ENCODE results near the gene SRXN1. TPM values are rescaled to one million over a fixed set of nuclear protein-coding genes. Genes with fewer than 3 reads are reported as not detected.

The SRXN1 gene
- total RNA-seq, 1 donor from 2014 or later = 20.8 TPM

DNA sequence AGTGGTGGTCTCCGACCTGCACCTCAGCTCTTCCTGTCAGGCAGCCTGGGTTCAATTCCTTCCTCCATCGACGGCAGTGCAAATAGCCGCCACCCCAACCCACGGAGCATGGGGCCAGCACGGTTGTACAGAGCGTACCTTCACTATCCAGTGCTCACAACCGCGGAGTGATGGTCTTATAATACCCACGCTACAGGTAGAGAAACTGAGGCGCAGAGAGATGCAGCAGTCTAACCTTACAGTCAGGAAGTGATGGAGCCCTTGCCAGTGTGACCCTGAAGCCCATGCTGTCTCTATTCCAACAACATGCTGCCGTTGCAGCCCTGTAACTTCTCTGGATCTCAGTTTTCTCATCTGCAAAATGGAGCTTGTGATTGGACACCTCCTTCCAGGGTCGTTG lies 11.6 kb upstream of the SRXN1 start:
- Mint-ChIP-seq H3K27me3 (ENCODE audit: low read depth) (peaks cover 12% of the 10 kb centered on the region), H3K4me3 (ENCODE audit: unreplicated experiment) (no peak overlapping the region), H3K36me3 (ENCODE audit: low read depth) (no peaks in the 10 kb centered on the region), H3K4me1 (ENCODE audit: low read depth) (peaks cover 11% of the 10 kb centered on the region), H3K9me3 (ENCODE audit: low read depth) (no peaks in the 10 kb centered on the region), H3K27ac (ENCODE audit: unreplicated experiment) (no peak overlapping the region)
- no peak for DNase-seq (ENCODE audit: low spot score)
- TF ChIP-seq, protein P1, sequence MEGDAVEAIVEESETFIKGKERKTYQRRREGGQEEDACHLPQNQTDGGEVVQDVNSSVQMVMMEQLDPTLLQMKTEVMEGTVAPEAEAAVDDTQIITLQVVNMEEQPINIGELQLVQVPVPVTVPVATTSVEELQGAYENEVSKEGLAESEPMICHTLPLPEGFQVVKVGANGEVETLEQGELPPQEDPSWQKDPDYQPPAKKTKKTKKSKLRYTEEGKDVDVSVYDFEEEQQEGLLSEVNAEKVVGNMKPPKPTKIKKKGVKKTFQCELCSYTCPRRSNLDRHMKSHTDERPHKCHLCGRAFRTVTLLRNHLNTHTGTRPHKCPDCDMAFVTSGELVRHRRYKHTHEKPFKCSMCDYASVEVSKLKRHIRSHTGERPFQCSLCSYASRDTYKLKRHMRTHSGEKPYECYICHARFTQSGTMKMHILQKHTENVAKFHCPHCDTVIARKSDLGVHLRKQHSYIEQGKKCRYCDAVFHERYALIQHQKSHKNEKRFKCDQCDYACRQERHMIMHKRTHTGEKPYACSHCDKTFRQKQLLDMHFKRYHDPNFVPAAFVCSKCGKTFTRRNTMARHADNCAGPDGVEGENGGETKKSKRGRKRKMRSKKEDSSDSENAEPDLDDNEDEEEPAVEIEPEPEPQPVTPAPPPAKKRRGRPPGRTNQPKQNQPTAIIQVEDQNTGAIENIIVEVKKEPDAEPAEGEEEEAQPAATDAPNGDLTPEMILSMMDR (IDR thresholded peaks at IDR 0.05) = no peak

DNA sequence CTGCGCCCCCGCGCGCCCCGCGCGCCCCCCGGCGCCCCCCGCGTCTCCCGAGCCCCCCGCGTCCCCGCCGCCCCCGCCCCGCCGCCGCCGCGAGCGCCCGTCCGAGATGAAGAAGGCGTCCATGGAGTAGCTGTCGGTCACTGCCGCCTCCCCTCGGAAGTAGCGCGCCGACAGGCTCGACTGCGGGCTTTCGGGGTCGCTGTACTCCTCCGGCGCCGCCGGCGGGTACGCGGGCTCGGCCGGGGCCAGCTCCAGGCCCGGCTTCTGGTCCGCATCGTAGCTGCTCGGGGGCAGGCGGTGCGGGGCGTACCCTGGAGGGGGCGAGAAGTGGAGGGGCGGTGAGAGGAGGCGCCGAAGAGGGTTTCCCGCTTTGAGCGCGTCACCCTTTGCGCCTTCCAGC lies 11.2 kb upstream of the SRXN1 start:
- no peak overlapping the region for H3K27ac Mint-ChIP-seq (ENCODE audit: unreplicated experiment)
- H3K9me3 Mint-ChIP-seq (ENCODE audit: low read depth) = no peaks in the 10 kb centered on the region
- peaks cover 12% of the 10 kb centered on the region for H3K27me3 Mint-ChIP-seq (ENCODE audit: low read depth)

DNA sequence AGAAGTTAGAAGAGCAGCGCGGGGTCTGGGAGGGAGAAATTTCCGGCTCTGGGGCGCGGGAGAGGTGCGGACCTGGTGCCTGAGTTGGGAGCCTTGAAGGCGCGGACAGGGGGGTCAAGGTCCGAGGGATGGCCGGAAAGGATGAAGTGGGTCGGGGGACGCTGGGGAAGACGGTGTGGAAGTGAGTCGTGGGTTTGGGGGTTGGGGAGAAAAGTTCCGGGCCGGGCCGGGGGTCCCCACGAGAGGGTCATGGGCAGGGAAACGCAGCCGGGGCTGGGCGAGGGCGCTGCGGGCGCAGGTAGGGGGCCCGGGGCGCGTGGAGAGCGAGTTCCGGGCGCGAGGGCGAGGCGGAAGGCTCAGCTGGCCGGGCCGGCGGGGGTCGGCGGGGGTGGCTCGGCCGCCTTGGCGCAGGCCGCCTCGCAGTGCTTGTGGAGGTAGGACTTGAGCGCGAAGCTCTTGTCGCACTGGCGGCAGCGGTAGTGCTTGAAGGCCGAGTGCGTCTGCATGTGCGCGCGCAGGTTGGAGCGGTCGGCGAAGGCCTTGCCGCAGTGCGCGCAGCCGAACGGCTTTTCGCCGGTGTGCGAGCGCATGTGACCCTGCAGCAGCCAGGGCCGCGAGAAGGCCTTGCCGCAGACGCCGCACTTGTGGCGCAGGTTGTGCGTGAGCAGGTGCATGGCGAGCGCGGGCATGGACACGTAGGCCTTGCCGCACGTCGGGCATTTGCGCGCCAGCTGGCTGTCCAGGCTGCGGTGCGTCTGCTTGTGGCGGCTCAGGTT lies 10.5 kb upstream of the SRXN1 start:
- peaks cover 22% of the 10 kb centered on the region for H3K4me1 Mint-ChIP-seq (ENCODE audit: low read depth)
- H3K27ac Mint-ChIP-seq (ENCODE audit: unreplicated experiment) = no peak overlapping the region
- peaks cover 9% of the 10 kb centered on the region for H3K27me3 Mint-ChIP-seq (ENCODE audit: low read depth)
- no peaks in the 10 kb centered on the region for H3K9me3 Mint-ChIP-seq (ENCODE audit: low read depth)
- TF ChIP-seq, protein P1 (IDR thresholded peaks at IDR 0.05) = no peak
- no peak overlapping the region for H3K4me3 Mint-ChIP-seq (ENCODE audit: unreplicated experiment)
- DNase-seq (ENCODE audit: low spot score) = no peak
- H3K36me3 Mint-ChIP-seq (ENCODE audit: low read depth) = no peaks in the 10 kb centered on the region

More for the DNA sequence above, 11.2 kb upstream of the SRXN1 start:
- Mint-ChIP-seq H3K4me1 (ENCODE audit: low read depth) (peaks cover 15% of the 10 kb centered on the region), H3K4me3 (ENCODE audit: unreplicated experiment) (no peak overlapping the region), H3K36me3 (ENCODE audit: low read depth) (no peaks in the 10 kb centered on the region)
- TF ChIP-seq, protein P1 (IDR thresholded peaks at IDR 0.05) = no peak
- no peak for DNase-seq (ENCODE audit: low spot score)

DNA sequence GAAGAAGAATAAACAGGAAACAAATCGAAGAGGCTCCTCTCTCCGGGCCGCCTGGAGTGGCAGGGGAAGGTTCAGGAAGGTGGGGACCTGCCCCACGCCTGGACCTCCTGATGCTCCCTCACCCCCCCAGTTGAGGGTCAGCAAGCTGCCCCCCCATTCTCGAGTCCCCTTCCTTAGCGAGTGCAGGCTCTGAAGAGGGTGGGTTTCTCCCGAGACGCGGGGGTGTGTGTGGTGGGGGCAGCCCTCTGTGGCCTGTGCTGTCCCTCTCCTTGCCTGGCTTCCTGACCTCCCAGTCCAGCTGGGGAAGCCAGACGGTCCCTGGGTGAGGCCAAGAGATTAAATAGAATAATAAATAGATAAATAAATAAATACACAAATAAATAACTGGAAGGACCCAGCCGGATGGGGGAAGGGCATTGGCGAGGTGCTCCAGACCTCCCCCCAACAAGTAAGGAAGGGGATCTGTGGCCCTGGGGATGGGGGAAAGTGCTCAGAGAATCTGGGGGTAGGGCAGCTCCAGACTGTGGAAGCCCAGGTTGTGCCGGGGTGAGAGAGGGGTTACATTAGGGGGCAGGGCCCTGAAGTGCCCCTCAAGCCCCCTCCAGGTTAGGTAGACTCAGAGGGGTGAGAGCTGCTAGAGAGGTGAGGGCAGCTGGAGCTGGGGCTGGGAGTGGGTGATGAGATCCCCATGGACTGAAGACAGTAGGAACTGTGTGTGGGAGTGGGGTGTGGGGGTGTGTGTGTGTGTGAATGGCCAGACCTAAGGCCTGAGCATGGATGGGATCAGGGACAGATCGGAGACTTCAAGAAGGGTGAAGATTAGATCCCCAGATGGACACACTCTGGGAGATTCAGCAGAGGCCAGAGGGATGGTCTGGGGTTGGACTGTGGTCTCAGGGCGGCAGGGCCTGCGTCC lies 9.5 kb upstream of the SRXN1 start:
- peaks cover 6% of the 10 kb centered on the region for H3K27me3 Mint-ChIP-seq (ENCODE audit: low read depth)
- H3K36me3 Mint-ChIP-seq (ENCODE audit: low read depth) = no peaks in the 10 kb centered on the region
- no peak overlapping the region for H3K27ac Mint-ChIP-seq (ENCODE audit: unreplicated experiment)
- H3K4me1 Mint-ChIP-seq (ENCODE audit: low read depth) = peaks cover 29% of the 10 kb centered on the region
- no peak overlapping the region for H3K4me3 Mint-ChIP-seq (ENCODE audit: unreplicated experiment)
- DNase-seq (ENCODE audit: low spot score) = no peak
- H3K9me3 Mint-ChIP-seq (ENCODE audit: low read depth) = no peaks in the 10 kb centered on the region
- TF ChIP-seq, protein P1 (IDR thresholded peaks at IDR 0.05) = no peak
